GM23338 (cell line): Measurements from ENCODE around the gene FIGNL1. TPM values are rescaled to one million over a fixed set of nuclear protein-coding genes. Genes with fewer than 3 reads are reported as not detected.

Experiments used
- ATAC-seq: fragments of 200-7000 bp; cut with Tn5 transposase; 3 replicates; pipeline ENCODE4 v1.9.1; 2020
- DNase-seq: peaks from one replicate; pipeline ENCODE4 v3.0.0-alpha.2; 2015; ENCODE audit warnings: low spot score
- H2AFZ ChIP-seq: fragments of 200-600 bp; sonication (generic); 2 replicates; pipeline ENCODE4 v1.8.0; 2016; ENCODE audit warnings: antibody characterized with exemption, mild to moderate bottlenecking, moderate library complexity
- H3F3A ChIP-seq: fragments of 200-600 bp; sonication (generic); replicated peaks from 2 replicates; pipeline ENCODE4 v1.8.0; 2017; ENCODE audit warnings: antibody characterized with exemption, mixed run types, low read depth
- H3K27ac ChIP-seq: fragments of 200-600 bp; sonication (generic); 2 replicates; pipeline ENCODE4 v1.6.1; 2016; ENCODE audit warnings: low read depth
- H3K27me3 ChIP-seq: fragments of 200-600 bp; sonication (generic); 2 replicates; pipeline ENCODE4 v1.8.0; 2016; ENCODE audit warnings: mild to moderate bottlenecking, mixed run types, moderate library complexity; ENCODE audit not compliant: insufficient read depth
- H3K36me3 ChIP-seq: fragments of 200-600 bp; sonication (generic); 2 replicates; pipeline ENCODE4 v1.8.0; 2016; ENCODE audit warnings: mild to moderate bottlenecking; ENCODE audit not compliant: insufficient read depth
- H3K4me1 ChIP-seq: fragments of 200-600 bp; sonication (generic); 2 replicates; pipeline ENCODE4 v1.8.0; 2016; ENCODE audit warnings: mild to moderate bottlenecking, moderate library complexity; ENCODE audit not compliant: insufficient read depth
- H3K4me2 ChIP-seq: fragments of 200-600 bp; sonication (generic); 2 replicates; pipeline ENCODE4 v1.7.1; 2017; ENCODE audit warnings: mixed run types
- H3K4me3 ChIP-seq: fragments of 200-600 bp; sonication (generic); 2 replicates; pipeline ENCODE4 v1.6.1; 2016; ENCODE audit warnings: mixed run types
- H3K79me2 ChIP-seq: fragments of 200-600 bp; sonication (generic); replicated peaks from 2 replicates; pipeline ENCODE4 v1.8.0; 2017; ENCODE audit warnings: mild to moderate bottlenecking; ENCODE audit not compliant: insufficient read depth
- H3K9me2 ChIP-seq: fragments of 200-600 bp; sonication (generic); 2 replicates; pipeline ENCODE4 v1.8.0; 2017; ENCODE audit not compliant: insufficient read depth
- H4K20me1 ChIP-seq: fragments of 200-600 bp; sonication (generic); replicated peaks from 2 replicates; pipeline ENCODE4 v1.8.0; 2017; ENCODE audit warnings: mild to moderate bottlenecking; ENCODE audit not compliant: insufficient read depth
- H3K27ac Mint-ChIP-seq: 2 replicates; pipeline ENCODE4 v1.8.0; 2020; ENCODE audit warnings: inconsistent platforms, mild to moderate bottlenecking, moderate library complexity, mixed read lengths
- H3K27me3 Mint-ChIP-seq: 3 replicates; pipeline ENCODE4 v1.8.0; 2022; ENCODE audit warnings: low read depth, mild to moderate bottlenecking, moderate library complexity, mixed read lengths, inconsistent platforms; ENCODE audit not compliant: insufficient read depth, poor library complexity
- H3K36me3 Mint-ChIP-seq: 3 replicates; pipeline ENCODE4 v1.8.0; 2021; ENCODE audit warnings: low read depth, mild to moderate bottlenecking, inconsistent platforms, moderate library complexity, mixed read lengths
- H3K4me1 Mint-ChIP-seq: 3 replicates; pipeline ENCODE4 v1.8.0; 2020; ENCODE audit warnings: mild to moderate bottlenecking, inconsistent platforms, mixed read lengths
- H3K4me3 Mint-ChIP-seq: 3 replicates; pipeline ENCODE4 v1.8.0; 2021; ENCODE audit warnings: moderate library complexity, mild to moderate bottlenecking, inconsistent platforms, mixed read lengths
- H3K9me3 Mint-ChIP-seq: 3 replicates; pipeline ENCODE4 v1.8.0; 2020; ENCODE audit warnings: moderate library complexity, mild to moderate bottlenecking, inconsistent platforms, mixed read lengths
- CREB1 ChIP-seq: fragments of 250-450 bp; sonication (Bioruptor Pico); IDR thresholded peaks from 2 replicates; pipeline ENCODE4 v1.5.0; 2020; ENCODE audit warnings: low read depth, mild to moderate bottlenecking, moderate library complexity
- EZH2 ChIP-seq: fragments of 200-600 bp; sonication (generic); IDR thresholded peaks from one replicate; pipeline ENCODE4 v1.8.0; 2017; ENCODE audit warnings: antibody characterized with exemption, mild to moderate bottlenecking, low read depth; ENCODE audit not compliant: unreplicated experiment
- EZH2phosphoT487 ChIP-seq: fragments of 200-600 bp; sonication (generic); IDR thresholded peaks from one replicate; pipeline ENCODE4 v1.8.1; 2018; ENCODE audit warnings: antibody characterized with exemption; ENCODE audit not compliant: unreplicated experiment
- JUNB ChIP-seq: IDR thresholded peaks from one replicate; pipeline ENCODE4 v1.6.1; 2016; ENCODE audit warnings: antibody characterized with exemption; ENCODE audit not compliant: unreplicated experiment
- NANOG ChIP-seq: IDR thresholded peaks from 2 replicates; pipeline ENCODE4 v1.6.1; 2016; ENCODE audit warnings: antibody characterized with exemption, borderline replicate concordance
- POLR2AphosphoS5 ChIP-seq: IDR thresholded peaks from 2 replicates; pipeline ENCODE4 v1.6.1; 2016; ENCODE audit warnings: antibody characterized with exemption, low read depth
- REST ChIP-seq: IDR thresholded peaks from one replicate; pipeline ENCODE4 v1.6.1; 2018; ENCODE audit warnings: antibody characterized with exemption; ENCODE audit not compliant: unreplicated experiment
- STAT1 ChIP-seq: IDR thresholded peaks from one replicate; pipeline ENCODE4 v1.6.1; 2016; ENCODE audit warnings: antibody characterized with exemption; ENCODE audit not compliant: unreplicated experiment
- ZNF114 ChIP-seq: fragments of 250-450 bp; sonication (Bioruptor Pico); IDR thresholded peaks from 2 replicates; pipeline ENCODE4 v1.5.0; 2020; ENCODE audit warnings: mild to moderate bottlenecking, moderate library complexity
- ZNF331 ChIP-seq: fragments of 250-450 bp; sonication (Bioruptor Pico); IDR thresholded peaks from 2 replicates; pipeline ENCODE4 v1.5.0; 2020; ENCODE audit warnings: low read depth, mild to moderate bottlenecking, moderate library complexity
- long read RNA-seq: library from polyadenylated mRNA; unstranded; transcript quantifications from one replicate; pipeline ENCODE4 v2.0.0, GENCODE V29; 2020; ENCODE audit not compliant: unreplicated experiment
- polyA plus RNA-seq: library from polyadenylated mRNA; unstranded; fragments of >200 nt; fragmentation: Nextera tagmentation; extraction: Ambion mirVana; gene quantifications from 2 replicates; pipeline ENCODE4 v1.2.1, GENCODE V29; 2016
- total RNA-seq: library from RNA; depleted of rRNA; stranded (reverse); fragments of >200 nt; shearing (Covaris generic); gene quantifications from 2 replicates; pipeline ENCODE4 v1.2.3, GENCODE V29; 2014; rRNA removed
- TF ChIP-seq, protein P1 (sequence below), 2 experiments: fragments of 200-600 bp in 1 of 2; sonication (generic) in 1 of 2; conservative IDR thresholded peaks; 2 replicates each; pipeline versions ENCODE4 v1.5.1 to v1.6.1; 2016 to 2017; ENCODE audit warnings: antibody characterized with exemption in 2 of 2, low read depth in 2 of 2, mild to moderate bottlenecking in 2 of 2, moderate library complexity in 1 of 2

The FIGNL1 gene, protein sequence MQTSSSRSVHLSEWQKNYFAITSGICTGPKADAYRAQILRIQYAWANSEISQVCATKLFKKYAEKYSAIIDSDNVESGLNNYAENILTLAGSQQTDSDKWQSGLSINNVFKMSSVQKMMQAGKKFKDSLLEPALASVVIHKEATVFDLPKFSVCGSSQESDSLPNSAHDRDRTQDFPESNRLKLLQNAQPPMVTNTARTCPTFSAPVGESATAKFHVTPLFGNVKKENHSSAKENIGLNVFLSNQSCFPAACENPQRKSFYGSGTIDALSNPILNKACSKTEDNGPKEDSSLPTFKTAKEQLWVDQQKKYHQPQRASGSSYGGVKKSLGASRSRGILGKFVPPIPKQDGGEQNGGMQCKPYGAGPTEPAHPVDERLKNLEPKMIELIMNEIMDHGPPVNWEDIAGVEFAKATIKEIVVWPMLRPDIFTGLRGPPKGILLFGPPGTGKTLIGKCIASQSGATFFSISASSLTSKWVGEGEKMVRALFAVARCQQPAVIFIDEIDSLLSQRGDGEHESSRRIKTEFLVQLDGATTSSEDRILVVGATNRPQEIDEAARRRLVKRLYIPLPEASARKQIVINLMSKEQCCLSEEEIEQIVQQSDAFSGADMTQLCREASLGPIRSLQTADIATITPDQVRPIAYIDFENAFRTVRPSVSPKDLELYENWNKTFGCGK
- total RNA-seq (15.8 and 24.9 TPM in 2 replicates), polyA plus RNA-seq (5.5 and 6.6 TPM in 2 replicates)
- long read RNA-seq, partial matches to known transcripts, result 0 of 2 reads
- long read RNA-seq, other reads (novel, unspliced or antisense), result 1 of 2 reads

- Histone ChIP-seq H4K20me1 (no peaks in the 10 kb centered on the region), H3K27me3 (peaks cover 19% of the 10 kb centered on the region), H3K4me3 (peak within 1 kb of the TSS; percentile 66), H3K36me3 (no peaks in the 10 kb centered on the region), H3K4me1 (peaks cover 9% of the 10 kb centered on the region), H3K4me2 (peak within 1 kb of the TSS; percentile 94), H3F3A (peaks cover 5% of the 10 kb centered on the region; the same call in 1 of the 2 replicates), H3K9me2 (no peaks in the 10 kb centered on the region; the same call in 1 of the 2 replicates), H3K27ac (no peak within 1 kb of the TSS), H2AFZ (peak within 1 kb of the TSS; percentile 100), H3K79me2 (no peaks in the 10 kb centered on the region)
- ATAC-seq, result peak; percentile 89
- peaks cover 8% of the 10 kb centered on the region for H3K27me3 Mint-ChIP-seq
- H3K4me3 Mint-ChIP-seq, result peak within 1 kb of the TSS; percentile 80
- H3K36me3 Mint-ChIP-seq, result peaks cover 12% of the 10 kb centered on the region
- TF ChIP-seq CREB1 (CRISPR knock-in tag) (peak; percentile 70), EZH2 (no peak), POLR2AphosphoS5 (peak; percentile 52)
- DNase-seq, result peak; percentile 75
- no peaks in the 10 kb centered on the region for H3K9me3 Mint-ChIP-seq
- H3K4me1 Mint-ChIP-seq, result peaks cover 10% of the 10 kb centered on the region; the same call in 2 of the 3 replicates
- H3K27ac Mint-ChIP-seq, result no peak within 1 kb of the TSS
Measured at GRCh38 chr7:50449881-50450589, at the start of gene FIGNL1. Gene FIGNL1 (minus strand): TSS chr7:50450350. CDS start chr7:50447287, 3,063 bp downstream.

DNA sequence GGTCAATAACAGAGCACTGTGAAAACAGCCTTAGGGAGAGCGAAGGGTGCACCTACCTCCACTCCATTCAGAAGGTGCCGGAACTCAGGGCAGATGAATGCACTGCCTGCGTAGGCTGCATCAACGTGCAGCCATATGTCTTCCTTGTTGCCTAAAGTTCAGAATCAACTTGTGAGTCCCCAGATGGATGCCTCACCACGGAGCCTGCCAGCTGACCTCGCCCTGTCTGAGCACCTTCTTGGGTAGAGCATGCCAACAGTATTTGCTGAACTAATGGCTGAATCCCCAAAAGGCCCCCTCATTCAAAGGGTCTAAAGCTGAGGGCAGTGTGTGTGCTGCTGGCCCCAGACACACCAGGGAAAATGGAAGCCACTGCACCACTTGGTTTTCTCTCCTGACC is 48.9 kb upstream of the FIGNL1 start:
- no peak for ATAC-seq
- H3K27ac ChIP-seq, result no peak overlapping the region
- Mint-ChIP-seq H3K27ac (no peak overlapping the region), H3K36me3 (peaks cover 3% of the 10 kb centered on the region; the same call in 1 of the 3 replicates), H3K4me1 (no peaks in the 10 kb centered on the region), H3K27me3 (peaks cover 6% of the 10 kb centered on the region), H3K4me3 (no peak overlapping the region), H3K9me3 (no peaks in the 10 kb centered on the region; the same call in 2 of the 3 replicates)
- H3K9me2 ChIP-seq, result 0 out of 2 replicates have a peak, but pooled peaks cover 3% of the 10 kb centered on the region
- H3F3A ChIP-seq, result no peaks in the 10 kb centered on the region
- TF ChIP-seq EZH2 (no peak), POLR2AphosphoS5 (no peak), NANOG (no peak), CREB1 (CRISPR knock-in tag) (no peak), REST (no peak), ZNF114 (CRISPR knock-in tag) (no peak), STAT1 (no peak), JUNB (no peak), EZH2phosphoT487 (no peak), ZNF331 (no peak)
- TF ChIP-seq, protein P1, sequence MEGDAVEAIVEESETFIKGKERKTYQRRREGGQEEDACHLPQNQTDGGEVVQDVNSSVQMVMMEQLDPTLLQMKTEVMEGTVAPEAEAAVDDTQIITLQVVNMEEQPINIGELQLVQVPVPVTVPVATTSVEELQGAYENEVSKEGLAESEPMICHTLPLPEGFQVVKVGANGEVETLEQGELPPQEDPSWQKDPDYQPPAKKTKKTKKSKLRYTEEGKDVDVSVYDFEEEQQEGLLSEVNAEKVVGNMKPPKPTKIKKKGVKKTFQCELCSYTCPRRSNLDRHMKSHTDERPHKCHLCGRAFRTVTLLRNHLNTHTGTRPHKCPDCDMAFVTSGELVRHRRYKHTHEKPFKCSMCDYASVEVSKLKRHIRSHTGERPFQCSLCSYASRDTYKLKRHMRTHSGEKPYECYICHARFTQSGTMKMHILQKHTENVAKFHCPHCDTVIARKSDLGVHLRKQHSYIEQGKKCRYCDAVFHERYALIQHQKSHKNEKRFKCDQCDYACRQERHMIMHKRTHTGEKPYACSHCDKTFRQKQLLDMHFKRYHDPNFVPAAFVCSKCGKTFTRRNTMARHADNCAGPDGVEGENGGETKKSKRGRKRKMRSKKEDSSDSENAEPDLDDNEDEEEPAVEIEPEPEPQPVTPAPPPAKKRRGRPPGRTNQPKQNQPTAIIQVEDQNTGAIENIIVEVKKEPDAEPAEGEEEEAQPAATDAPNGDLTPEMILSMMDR (conservative IDR thresholded peaks at IDR 0.05; ENCODE audit: low read depth in 2 of 2), result no peak
- H3K4me3 ChIP-seq, result no peak overlapping the region
- H3K4me1 ChIP-seq, result no peaks in the 10 kb centered on the region
- DNase-seq, result no peak
- no peaks in the 10 kb centered on the region; the same call in 1 of the 2 replicates for H3K36me3 ChIP-seq
- H3K27me3 ChIP-seq, result no peaks in the 10 kb centered on the region
- H3K79me2 ChIP-seq, result no peaks in the 10 kb centered on the region
- no peaks in the 10 kb centered on the region for H4K20me1 ChIP-seq
- no peak overlapping the region for H2AFZ ChIP-seq
- no peak overlapping the region for H3K4me2 ChIP-seq
